HEK293 (cell line): ENCODE results near the gene YIPF2.

Source experiments
- EGR2 ChIP-seq: fragments of 450-650 bp; formaldehyde crosslinking; IDR thresholded peaks from 2 replicates; pipeline ENCODE4 v1.5.1; 2016; ENCODE audit warnings: low read depth, missing biosample characterization, missing genetic modification characterization
- KLF8 ChIP-seq: fragments of 450-650 bp; formaldehyde crosslinking; IDR thresholded peaks from 2 replicates; pipeline ENCODE4 v1.5.1; 2016; ENCODE audit warnings: missing biosample characterization, missing genetic modification characterization
- MZF1 ChIP-seq: fragments of 450-650 bp; formaldehyde crosslinking; IDR thresholded peaks from 2 replicates; pipeline ENCODE4 v1.5.1; 2017; ENCODE audit warnings: missing biosample characterization, missing genetic modification characterization, borderline replicate concordance
- PATZ1 ChIP-seq: fragments of 450-650 bp; formaldehyde crosslinking; IDR thresholded peaks from 2 replicates; pipeline ENCODE4 v1.5.1; 2016; ENCODE audit warnings: missing biosample characterization, missing genetic modification characterization
- SP2 ChIP-seq: fragments of 450-650 bp; formaldehyde crosslinking; IDR thresholded peaks from 2 replicates; pipeline ENCODE4 v1.5.1; 2016; ENCODE audit warnings: missing biosample characterization, missing genetic modification characterization
- SP7 ChIP-seq: fragments of 450-650 bp; formaldehyde crosslinking; IDR thresholded peaks from 2 replicates; pipeline ENCODE4 v1.5.1; 2016; ENCODE audit warnings: missing biosample characterization, missing genetic modification characterization
- TRIM28 ChIP-seq: IDR thresholded peaks from 2 replicates; pipeline ENCODE4 v1.6.1; 2011; ENCODE audit warnings: low read length, control low read depth, borderline replicate concordance
- TSHZ1 ChIP-seq: fragments of 450-650 bp; formaldehyde crosslinking; IDR thresholded peaks from 2 replicates; pipeline ENCODE4 v1.5.1; 2016; ENCODE audit warnings: missing biosample characterization, missing genetic modification characterization, borderline replicate concordance
- ZBTB48 ChIP-seq: fragments of 450-650 bp; formaldehyde crosslinking; IDR thresholded peaks from 2 replicates; pipeline ENCODE4 v1.5.1; 2016; ENCODE audit warnings: missing biosample characterization, missing genetic modification characterization
- ZFHX2 ChIP-seq: fragments of 450-650 bp; formaldehyde crosslinking; conservative IDR thresholded peaks from 2 replicates; pipeline ENCODE4 v1.5.1; 2016; ENCODE audit warnings: missing biosample characterization, missing genetic modification characterization
- ZFP37 ChIP-seq: fragments of 450-650 bp; formaldehyde crosslinking; IDR thresholded peaks from 2 replicates; pipeline ENCODE4 v1.5.1; 2016; ENCODE audit warnings: missing biosample characterization, missing genetic modification characterization
- ZFP41 ChIP-seq: fragments of 450-650 bp; formaldehyde crosslinking; IDR thresholded peaks from 2 replicates; pipeline ENCODE4 v1.5.1; 2016; ENCODE audit warnings: missing biosample characterization, missing genetic modification characterization, borderline replicate concordance
- ZNF112 ChIP-seq: fragments of 450-650 bp; formaldehyde crosslinking; IDR thresholded peaks from 2 replicates; pipeline ENCODE4 v1.5.0; 2017; ENCODE audit warnings: missing biosample characterization, missing genetic modification characterization
- ZNF549 ChIP-seq: fragments of 450-650 bp; IDR thresholded peaks from 2 replicates; pipeline ENCODE4 v1.5.1; 2018; ENCODE audit warnings: missing biosample characterization, missing genetic modification characterization, mild to moderate bottlenecking, inconsistent platforms, moderate library complexity
- ZNF561 ChIP-seq: fragments of 450-650 bp; IDR thresholded peaks from 2 replicates; pipeline ENCODE4 v1.5.1; 2018; ENCODE audit warnings: missing biosample characterization, missing genetic modification characterization, borderline replicate concordance
- ZNF624 ChIP-seq: fragments of 450-650 bp; formaldehyde crosslinking; IDR thresholded peaks from 2 replicates; pipeline ENCODE4 v1.5.1; 2017; ENCODE audit warnings: missing biosample characterization, missing genetic modification characterization
- ZNF639 ChIP-seq: fragments of 450-650 bp; formaldehyde crosslinking; IDR thresholded peaks from 2 replicates; pipeline ENCODE4 v1.5.1; 2016; ENCODE audit warnings: missing biosample characterization, missing genetic modification characterization
- ZNF843 ChIP-seq: fragments of 450-650 bp; formaldehyde crosslinking; IDR thresholded peaks from 2 replicates; pipeline ENCODE4 v1.5.1; 2016; ENCODE audit warnings: missing biosample characterization, missing genetic modification characterization
- TF ChIP-seq, protein P1 (sequence below): fragments of 450-650 bp; formaldehyde crosslinking; IDR thresholded peaks from 2 replicates; pipeline ENCODE4 v1.5.1; 2016; ENCODE audit warnings: missing biosample characterization, missing genetic modification characterization
- TF ChIP-seq, protein P2 (sequence below): fragments of 450-650 bp; IDR thresholded peaks from 2 replicates; pipeline ENCODE4 v1.5.1; 2018; ENCODE audit warnings: missing biosample characterization, mild to moderate bottlenecking, missing genetic modification characterization

Gene YIPF2

DNA sequence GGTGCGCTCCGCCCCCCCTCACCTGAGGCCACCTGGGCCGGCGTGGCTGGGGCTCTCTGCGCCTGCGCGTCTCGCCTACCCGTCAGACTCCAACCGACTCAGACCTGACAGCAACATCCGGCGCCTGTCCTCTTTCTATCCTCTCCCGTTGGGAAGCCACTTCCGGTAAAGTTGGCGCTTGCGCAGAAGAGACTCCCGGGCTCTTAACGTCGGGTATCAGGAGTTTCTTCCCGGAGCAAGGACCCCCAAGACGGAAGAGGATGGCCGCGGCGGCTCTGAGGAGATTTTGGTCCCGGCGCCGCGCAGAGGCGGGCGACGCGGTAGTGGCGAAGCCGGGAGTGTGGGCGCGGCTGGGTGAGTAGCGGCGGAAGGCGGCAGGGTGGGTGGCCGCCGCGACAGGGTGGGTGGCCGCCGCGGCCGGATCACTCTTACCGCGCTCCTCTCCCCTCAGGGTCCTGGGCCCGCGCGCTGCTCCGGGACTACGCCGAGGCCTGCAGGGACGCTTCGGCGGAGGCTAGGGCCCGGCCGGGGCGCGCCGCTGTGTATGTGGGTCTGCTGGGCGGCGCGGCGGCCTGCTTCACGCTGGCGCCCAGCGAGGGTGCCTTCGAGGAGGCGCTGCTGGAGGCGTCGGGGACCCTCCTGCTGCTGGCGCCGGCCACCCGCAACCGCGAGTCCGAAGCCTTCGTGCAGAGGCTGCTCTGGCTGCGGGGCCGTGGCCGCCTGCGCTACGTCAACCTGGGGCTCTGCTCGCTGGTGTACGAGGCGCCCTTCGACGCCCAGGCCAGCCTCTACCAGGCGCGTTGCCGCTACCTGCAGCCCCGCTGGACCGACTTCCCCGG lies at the start of gene YIPF2, which contains the start of gene TIMM29 (continued):
- TF ChIP-seq ZNF843 (tag by site-specific recombination) (peak; percentile 77), ZNF624 (tag by site-specific recombination) (no peak), ZFP41 (tag by site-specific recombination) (no peak), TRIM28 (no peak), TSHZ1 (tag by site-specific recombination) (peak; percentile 49; the same call in 1 of the 2 replicates), ZNF561 (peak; percentile 91; the same call in 1 of the 2 replicates), SP7 (tag by site-specific recombination) (peak; percentile 82), ZNF112 (tag by site-specific recombination) (no peak), SP2 (peak; percentile 82), MZF1 (no peak), PATZ1 (tag by site-specific recombination) (peak; percentile 53; the same call in 1 of the 2 replicates), ZNF549 (tag by site-specific recombination) (no peak), ZFP37 (tag by site-specific recombination) (0 out of 2 replicates have a peak, but pooled peaks have one; percentile 25), ZBTB48 (tag by site-specific recombination) (peak; percentile 18; the same call in 1 of the 2 replicates), ZNF639 (tag by site-specific recombination) (peak; percentile 80; the same call in 1 of the 2 replicates), KLF8 (tag by site-specific recombination) (peak; percentile 83), EGR2 (tag by site-specific recombination) (peak; percentile 85), ZFHX2 (tag by site-specific recombination) (peak; percentile 93)
- TF ChIP-seq, protein P1, sequence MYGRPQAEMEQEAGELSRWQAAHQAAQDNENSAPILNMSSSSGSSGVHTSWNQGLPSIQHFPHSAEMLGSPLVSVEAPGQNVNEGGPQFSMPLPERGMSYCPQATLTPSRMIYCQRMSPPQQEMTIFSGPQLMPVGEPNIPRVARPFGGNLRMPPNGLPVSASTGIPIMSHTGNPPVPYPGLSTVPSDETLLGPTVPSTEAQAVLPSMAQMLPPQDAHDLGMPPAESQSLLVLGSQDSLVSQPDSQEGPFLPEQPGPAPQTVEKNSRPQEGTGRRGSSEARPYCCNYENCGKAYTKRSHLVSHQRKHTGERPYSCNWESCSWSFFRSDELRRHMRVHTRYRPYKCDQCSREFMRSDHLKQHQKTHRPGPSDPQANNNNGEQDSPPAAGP (tag by site-specific recombination), result peak; percentile 89
- TF ChIP-seq, protein P2, sequence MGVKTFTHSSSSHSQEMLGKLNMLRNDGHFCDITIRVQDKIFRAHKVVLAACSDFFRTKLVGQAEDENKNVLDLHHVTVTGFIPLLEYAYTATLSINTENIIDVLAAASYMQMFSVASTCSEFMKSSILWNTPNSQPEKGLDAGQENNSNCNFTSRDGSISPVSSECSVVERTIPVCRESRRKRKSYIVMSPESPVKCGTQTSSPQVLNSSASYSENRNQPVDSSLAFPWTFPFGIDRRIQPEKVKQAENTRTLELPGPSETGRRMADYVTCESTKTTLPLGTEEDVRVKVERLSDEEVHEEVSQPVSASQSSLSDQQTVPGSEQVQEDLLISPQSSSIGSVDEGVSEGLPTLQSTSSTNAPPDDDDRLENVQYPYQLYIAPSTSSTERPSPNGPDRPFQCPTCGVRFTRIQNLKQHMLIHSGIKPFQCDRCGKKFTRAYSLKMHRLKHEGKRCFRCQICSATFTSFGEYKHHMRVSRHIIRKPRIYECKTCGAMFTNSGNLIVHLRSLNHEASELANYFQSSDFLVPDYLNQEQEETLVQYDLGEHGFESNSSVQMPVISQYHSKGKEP (tag by site-specific recombination), result 0 out of 2 replicates have a peak, but pooled peaks have one; percentile 34
